B cell (primary cell): ENCODE results near the gene NYAP1. TPM values are rescaled to one million over a fixed set of nuclear protein-coding genes. Genes with fewer than 3 reads are reported as not detected.

ENCODE experiments used
- ATAC-seq: fragments of 200-7000 bp; cut with Tn5 transposase; one replicate; pipeline ENCODE4 v1.10.0; 2021; ENCODE audit warnings: low read depth, mild to moderate bottlenecking, moderate number of reproducible peaks, moderate library complexity
- CTCF ChIA-PET: fragments of 350-600 bp; sonication (Branson Sonifier 250); formaldehyde crosslinking; loops from one replicate; lab custom pipeline; 2021; ENCODE audit warnings: antibody characterized with exemption, inconsistent platforms; lab: Charles Lee
- POLR2A ChIA-PET: fragments of 350-600 bp; sonication (Branson Sonifier 250); formaldehyde crosslinking; loops from one replicate; lab custom pipeline; 2021; ENCODE audit warnings: antibody characterized with exemption; lab: Charles Lee
- DNase-seq: peaks from one replicate; pipeline ENCODE4 v3.0.0; 2013
- H2AFZ ChIP-seq: 2 replicates; pipeline ENCODE4 v1.6.1; 2012; ENCODE audit warnings: mild to moderate bottlenecking, low read depth, low read length; ENCODE audit not compliant: insufficient read depth, poor library complexity, severe bottlenecking
- H3K27ac ChIP-seq, 2 donors: 1 replicate in 1 of 2; 2 replicates in 1 of 2; pipeline ENCODE4 v1.5.1; 2012 to 2013; ENCODE audit warnings: low read length in 2 of 2, mild to moderate bottlenecking in 2 of 2, moderate library complexity in 1 of 2
- H3K27me3 ChIP-seq, 4 experiments: fragments of 200-600 bp in 1 of 4; sonication (generic) in 1 of 4; replicated peaks in 1 of 4; 1 replicate in 2 of 4; 2 replicates in 2 of 4; pipeline versions ENCODE4 v1.6.1 to v1.7.0; 2013 to 2016; ENCODE audit warnings: low read length in 3 of 4, mild to moderate bottlenecking in 2 of 4, mixed read lengths in 1 of 4, moderate library complexity in 1 of 4; ENCODE audit not compliant: insufficient read depth in 4 of 4, control insufficient read depth in 3 of 4; ENCODE audit errors: control extremely low read depth in 1 of 4
- H3K36me3 ChIP-seq, 2 experiments: replicated peaks in 1 of 2; 1 replicate in 1 of 2; 2 replicates in 1 of 2; pipeline versions ENCODE4 v1.6.1 to v1.7.1; 2013; ENCODE audit warnings: low read length in 1 of 2; ENCODE audit not compliant: insufficient read depth in 2 of 2, control insufficient read depth in 1 of 2; ENCODE audit errors: control extremely low read depth in 1 of 2, extremely low read depth in 1 of 2
- H3K4me1 ChIP-seq, 2 donors: fragments of 200-600 bp in 1 of 2; sonication (generic) in 1 of 2; 1 replicate in 1 of 2; 2 replicates in 1 of 2; pipeline versions ENCODE4 v1.5.1 to v1.6.1; 2013 to 2017; ENCODE audit warnings: low read length in 2 of 2; ENCODE audit not compliant: control insufficient read depth in 2 of 2, insufficient read depth in 2 of 2
- H3K4me2 ChIP-seq: replicated peaks from 2 replicates; pipeline ENCODE3; 2012; ENCODE audit warnings: mild to moderate bottlenecking, low read depth, low read length; ENCODE audit not compliant: poor library complexity, severe bottlenecking
- H3K4me3 ChIP-seq, 5 experiments: fragments of 200-600 bp in 1 of 5; sonication (generic) in 1 of 5; 1 replicate in 3 of 5; 2 replicates in 2 of 5; pipeline versions ENCODE4 v1.5.1 to v1.7.0; 2011 to 2016; ENCODE audit warnings: low read length in 4 of 5, mild to moderate bottlenecking in 4 of 5, low read depth in 2 of 5, control low read depth in 1 of 5, moderate library complexity in 1 of 5; ENCODE audit not compliant: insufficient read depth in 1 of 5; ENCODE audit errors: control extremely low read depth in 1 of 5, extremely low read depth in 1 of 5
- H3K79me2 ChIP-seq: fragments of 200-600 bp; sonication (generic); one replicate; pipeline ENCODE4 v1.6.0; 2016; ENCODE audit warnings: low read length; ENCODE audit not compliant: control insufficient read depth, insufficient read depth
- H3K9ac ChIP-seq: fragments of 200-600 bp; sonication (generic); 2 replicates; pipeline ENCODE4 v1.6.1; 2017; ENCODE audit warnings: mild to moderate bottlenecking, low read length, moderate library complexity
- H3K9me3 ChIP-seq, 3 donors: one replicate each; pipeline versions ENCODE4 v1.6.1 to v1.7.1; 2013; ENCODE audit warnings: low read length in 2 of 3; ENCODE audit not compliant: control insufficient read depth in 2 of 3, insufficient read depth in 1 of 3; ENCODE audit errors: control extremely low read depth in 1 of 3
- H4K20me1 ChIP-seq: 2 replicates; pipeline ENCODE4 v1.6.0; 2012; ENCODE audit warnings: mild to moderate bottlenecking, low read length; ENCODE audit not compliant: insufficient read depth, control insufficient read depth, poor library complexity, severe bottlenecking
- H3K27ac Mint-ChIP-seq: one replicate; pipeline ENCODE4 v1.8.0; 2021; ENCODE audit warnings: mixed read lengths
- H3K27me3 Mint-ChIP-seq: one replicate; pipeline ENCODE4 v1.8.0; 2021; ENCODE audit warnings: mixed read lengths
- H3K4me1 Mint-ChIP-seq: one replicate; pipeline ENCODE4 v1.8.0; 2021; ENCODE audit warnings: mixed read lengths
- H3K4me3 Mint-ChIP-seq: one replicate; pipeline ENCODE4 v1.8.0; 2021; ENCODE audit warnings: mixed read lengths
- H3K9me3 Mint-ChIP-seq: one replicate; pipeline ENCODE4 v1.8.0; 2022; ENCODE audit warnings: mixed read lengths; ENCODE audit not compliant: insufficient read depth
- EZH2 ChIP-seq: IDR thresholded peaks from 2 replicates; pipeline ENCODE4 v1.6.1; 2012; ENCODE audit warnings: borderline replicate concordance, low read depth, mild to moderate bottlenecking, moderate library complexity, low read length; ENCODE audit not compliant: insufficient read depth, poor library complexity, severe bottlenecking
- WGBS: methylation state at CpG from one replicate; pipeline ENCODE4 v1.1.5; 2013; ENCODE audit warnings: missing lambda C conversion rate; ENCODE audit not compliant: insufficient coverage; 5-methylcytosine and 5-hydroxymethylcytosine counted together
- intact Hi-C: fragments of 100-400 bp; cut with micrococcal nuclease; formaldehyde crosslinking; loops from one replicate; pipeline ENCODE4 v1.10.0; 2022
- polyA plus RNA-seq: library from polyadenylated mRNA; depleted of rRNA; stranded (reverse); fragments of >200 nt; gene quantifications from 2 replicates; pipeline ENCODE4 v1.2.3, GENCODE V29; 2012
- total RNA-seq, 2 donors: library from RNA; stranded (reverse); fragments of 120-200 nt in 1 of 2; gene quantifications; 1 replicate in 1 of 2; 2 replicates in 1 of 2; pipeline versions ENCODE4 v1.2.3 to v1.2.4, GENCODE V29; 2013 to 2022
- TF ChIP-seq, protein P1 (sequence below): fragments of 200-600 bp; IDR thresholded peaks from one replicate; pipeline ENCODE4 v1.8.0; 2022; ENCODE audit warnings: antibody characterized with exemption, mild to moderate bottlenecking

NYAP1 gene
- total and polyA plus RNA-seq, 2 donors (not counting 1 experiment from before 2014, with no cell fraction given) = 0.06 TPM; not detected in 1

DNA sequence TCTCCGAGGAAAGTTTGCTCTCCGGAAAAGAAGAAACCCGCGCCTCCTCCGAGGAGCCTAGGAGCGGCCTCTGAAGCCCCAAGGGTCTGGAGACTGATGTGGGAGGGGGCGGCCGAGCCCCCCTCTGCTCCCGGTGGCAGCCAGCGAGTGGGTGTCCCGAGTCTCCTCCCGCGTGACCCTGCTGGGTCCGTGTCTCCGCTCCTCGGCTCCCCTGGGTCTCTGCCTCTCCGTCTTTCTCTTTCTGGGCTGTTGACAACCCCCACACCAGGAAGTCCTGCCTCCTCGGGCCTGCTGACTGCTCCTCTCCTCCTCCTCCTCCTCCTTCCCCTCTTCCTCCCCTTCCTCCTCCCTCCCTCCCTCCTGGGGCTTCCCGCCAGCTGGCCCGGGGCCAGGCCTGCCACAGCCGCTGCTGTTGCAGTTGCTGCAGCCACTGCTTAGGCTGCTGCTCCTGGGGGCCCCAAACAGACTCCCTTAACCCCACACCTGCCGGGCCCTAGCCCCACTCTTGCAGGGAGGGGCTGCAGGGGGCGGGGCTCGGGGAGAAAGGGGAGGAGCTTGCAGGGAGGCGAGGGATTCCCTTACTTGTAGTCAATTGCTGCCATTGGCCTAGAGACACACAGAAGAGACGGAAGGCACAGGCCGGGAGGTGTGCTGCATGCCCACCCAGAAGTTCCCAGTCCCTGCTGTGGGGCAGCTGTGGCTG, 4.6 kb upstream of the NYAP1 start, which contains the start of gene TSC22D4:
Gene TSC22D4, minus strand, starts transcription at position 257 of the 703 bp plus-strand sequence. CDS start 1,176 bp downstream, outside the sequence.
- Histone ChIP-seq H3K4me1 (peaks cover 34 to 51% of the 10 kb centered on the region in 2 donors), H3K9ac (peak within 1 kb of the TSS; percentile 96), H2AFZ (peak within 1 kb of the TSS; percentile 78), H3K4me2 (peak within 1 kb of the TSS; percentile 97), H4K20me1 (peaks cover 36% of the 10 kb centered on the region), H3K9me3 (no peaks in the 10 kb centered on the region), H3K79me2 (peaks cover 50% of the 10 kb centered on the region), H3K4me3 (peak within 1 kb of the TSS; percentile 90 to 99 (median 96)), H3K27ac (peak within 1 kb of the TSS; percentile 72 to 89), H3K27me3 (no peaks in the 10 kb centered on the region), H3K36me3 (peaks cover 0 to 13% of the 10 kb centered on the region in 2 experiments)
- peak within 1 kb of the TSS; percentile 97 for H3K4me3 Mint-ChIP-seq
- WGBS = under 1% methylated on average over 23 of the region's 27 CpGs
- peak; percentile 92 for DNase-seq
- no peaks in the 10 kb centered on the region for H3K27me3 Mint-ChIP-seq
- H3K9me3 Mint-ChIP-seq = no peaks in the 10 kb centered on the region
- ChIA-PET CTCF (interaction anchor here (0.5 to 5.6 kb wide), 12 partner anchors 10 to 433 kb away, joined by 3 to 80 read pairs (median 4); no protein-coding TSS in a partner anchor), POLR2A (interaction anchor here (0.5 to 2.2 kb wide), 10 partner anchors 10 to 491 kb away, joined by 4 to 13 read pairs (median 6); partner anchors contain the start of genes FBXO24, LRCH4, MEPCE and PPP1R35)
- TF ChIP-seq EZH2 = no peak
- TF ChIP-seq, protein P1, sequence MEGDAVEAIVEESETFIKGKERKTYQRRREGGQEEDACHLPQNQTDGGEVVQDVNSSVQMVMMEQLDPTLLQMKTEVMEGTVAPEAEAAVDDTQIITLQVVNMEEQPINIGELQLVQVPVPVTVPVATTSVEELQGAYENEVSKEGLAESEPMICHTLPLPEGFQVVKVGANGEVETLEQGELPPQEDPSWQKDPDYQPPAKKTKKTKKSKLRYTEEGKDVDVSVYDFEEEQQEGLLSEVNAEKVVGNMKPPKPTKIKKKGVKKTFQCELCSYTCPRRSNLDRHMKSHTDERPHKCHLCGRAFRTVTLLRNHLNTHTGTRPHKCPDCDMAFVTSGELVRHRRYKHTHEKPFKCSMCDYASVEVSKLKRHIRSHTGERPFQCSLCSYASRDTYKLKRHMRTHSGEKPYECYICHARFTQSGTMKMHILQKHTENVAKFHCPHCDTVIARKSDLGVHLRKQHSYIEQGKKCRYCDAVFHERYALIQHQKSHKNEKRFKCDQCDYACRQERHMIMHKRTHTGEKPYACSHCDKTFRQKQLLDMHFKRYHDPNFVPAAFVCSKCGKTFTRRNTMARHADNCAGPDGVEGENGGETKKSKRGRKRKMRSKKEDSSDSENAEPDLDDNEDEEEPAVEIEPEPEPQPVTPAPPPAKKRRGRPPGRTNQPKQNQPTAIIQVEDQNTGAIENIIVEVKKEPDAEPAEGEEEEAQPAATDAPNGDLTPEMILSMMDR = no peak
- ATAC-seq = peak; percentile 70
- peaks cover 37% of the 10 kb centered on the region for H3K4me1 Mint-ChIP-seq
- intact Hi-C loops = loop anchor here (1.0 to 10.0 kb wide), 8 partner anchors 10 to 373 kb away; partner anchors contain the start of genes AGFG2, FBXO24, LRCH4 and MEPCE
- peak within 1 kb of the TSS; percentile 91 for H3K27ac Mint-ChIP-seq

DNA sequence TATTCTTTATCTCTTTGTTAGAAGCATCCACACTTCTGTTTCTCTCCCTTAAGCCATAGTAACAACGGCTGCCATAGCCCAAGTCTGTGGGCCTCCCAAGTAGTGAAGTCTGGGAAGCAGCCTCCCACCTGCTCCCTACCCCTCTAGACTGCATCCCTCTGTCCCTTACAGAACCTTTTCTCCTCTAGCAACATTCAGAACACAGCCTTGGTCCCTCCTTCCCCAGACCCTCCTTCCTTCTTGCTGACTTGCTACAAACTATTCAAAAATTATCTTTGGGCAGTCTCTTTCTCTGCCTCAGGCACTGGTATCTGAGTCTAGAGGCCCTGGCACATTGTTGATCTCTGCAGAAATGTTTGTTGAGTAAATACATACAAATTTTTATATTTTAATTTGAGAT, 2.3 kb upstream of the NYAP1 start:
- DNase-seq = no peak
- no peak for ATAC-seq
- H3K27me3 Mint-ChIP-seq = peaks cover 4% of the 10 kb centered on the region
- H3K4me1 ChIP-seq = peaks cover 22 to 30% of the 10 kb centered on the region in 2 donors
- no peak overlapping the region for H3K9ac ChIP-seq
- TF ChIP-seq EZH2 = no peak
- TF ChIP-seq, protein P1 = no peak
- H3K4me1 Mint-ChIP-seq = peaks cover 20% of the 10 kb centered on the region
- no peak overlapping the region for H3K4me2 ChIP-seq
- CTCF ChIA-PET = interaction anchor here (0.6 to 5.6 kb wide), 9 partner anchors 12 to 580 kb away, joined by 3 to 80 read pairs (median 5); partner anchors contain the start of genes FBXO24, LRCH4, MEPCE and ZCWPW1
- H3K79me2 ChIP-seq = peaks cover 33% of the 10 kb centered on the region
- H3K9me3 Mint-ChIP-seq = no peaks in the 10 kb centered on the region
- H3K27ac Mint-ChIP-seq = peak overlapping the region; percentile 42
- no peaks in the 10 kb centered on the region for H3K9me3 ChIP-seq
- intact Hi-C loops = no loop called here
- no peak overlapping the region for H3K4me3 ChIP-seq
- no peaks in the 10 kb centered on the region for H3K36me3 ChIP-seq
- no peaks in the 10 kb centered on the region for H3K27me3 ChIP-seq
- no peak overlapping the region for H3K27ac ChIP-seq
- POLR2A ChIA-PET = interaction anchor here (0.7 kb wide), 1 partner anchor 148 kb away, joined by 3 read pairs; no protein-coding TSS in a partner anchor
- 92% methylated on average over 1 of the region's 1 CpG for WGBS
- no peak overlapping the region for H2AFZ ChIP-seq
- H3K4me3 Mint-ChIP-seq = peak overlapping the region; percentile 27
- H4K20me1 ChIP-seq = peaks cover 18% of the 10 kb centered on the region
